ENCODE data around the gene TCF4.

The TCF4 gene

GRCh38 chr18:55487997-55488396 is 100.0 kb downstream of the TCF4 start:
- no peak for DNase-seq (ENCODE audit: low read depth)
- no peak for TF ChIP-seq CTCF (conservative IDR thresholded peaks at IDR 0.05; ENCODE audit: low read length)
- no peak overlapping the region for H3K4me3 ChIP-seq (ENCODE audit: low read length)

GRCh38 chr18:55486936-55487335 is 101.1 kb downstream of the TCF4 start:
- H3K4me3 ChIP-seq (ENCODE audit: low read length): no peak overlapping the region
- DNase-seq (ENCODE audit: low read depth): no peak
- no peak for TF ChIP-seq CTCF (conservative IDR thresholded peaks at IDR 0.05; ENCODE audit: low read length)

GRCh38 chr18:55485666-55486065 is 102.3 kb downstream of the TCF4 start:
- DNase-seq (ENCODE audit: low read depth): peak; percentile 75
- H3K4me3 ChIP-seq (ENCODE audit: low read length): no peak overlapping the region
- TF ChIP-seq CTCF (conservative IDR thresholded peaks at IDR 0.05; ENCODE audit: low read length): no peak

GRCh38 chr18:55484773-55485172 is 103.2 kb downstream of the TCF4 start:
- TF ChIP-seq CTCF (conservative IDR thresholded peaks at IDR 0.05; ENCODE audit: low read length): no peak
- DNase-seq (ENCODE audit: low read depth): no peak
- no peak overlapping the region for H3K4me3 ChIP-seq (ENCODE audit: low read length)

- TF ChIP-seq CTCF (conservative IDR thresholded peaks at IDR 0.05; ENCODE audit: low read length): no peak
- no peak overlapping the region for H3K4me3 ChIP-seq (ENCODE audit: low read length)
- DNase-seq (ENCODE audit: low read depth): peak; percentile 34
These were observed 104.6 kb downstream of the TCF4 start for GRCh38 chr18:55483266-55483871.

GRCh38 chr18:55479656-55480420 is 108.2 kb downstream of the TCF4 start:
- DNase-seq (ENCODE audit: low read depth): no peak
- no peak overlapping the region for H3K4me3 ChIP-seq (ENCODE audit: low read length)
- TF ChIP-seq CTCF (conservative IDR thresholded peaks at IDR 0.05; ENCODE audit: low read length): no peak

Data from AG10803 (cell line).